ENCODE results near the gene SLC25A17. TPM values are rescaled to one million over a fixed set of nuclear protein-coding genes. Genes with fewer than 3 reads are reported as not detected.

Gene SLC25A17
- total and polyA plus RNA-seq, 10 donors, result 11.4 to 16.1 (median 13.8) TPM

DNA sequence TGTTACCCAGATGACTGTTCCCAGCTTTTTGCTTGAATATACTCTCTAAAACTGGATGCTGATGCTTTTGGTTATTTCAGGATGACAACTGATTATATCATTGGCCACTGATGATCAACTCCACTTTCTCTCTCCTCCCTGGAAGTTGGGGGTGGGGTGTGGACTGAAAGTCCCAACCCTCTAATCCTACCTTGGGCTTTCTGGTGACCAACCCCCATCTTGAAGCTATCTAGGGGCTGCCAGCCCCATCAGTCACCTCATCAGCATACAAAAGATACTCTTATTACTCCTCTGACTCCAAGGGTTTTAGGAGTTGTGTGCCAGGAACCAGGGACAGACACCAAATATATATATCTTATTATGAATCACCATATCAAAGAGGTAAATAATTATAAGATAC lies 69.3 kb downstream of the SLC25A17 start:
- no peak overlapping the region for H3K4me3 ChIP-seq
- DNase-seq, result no peak

DNA sequence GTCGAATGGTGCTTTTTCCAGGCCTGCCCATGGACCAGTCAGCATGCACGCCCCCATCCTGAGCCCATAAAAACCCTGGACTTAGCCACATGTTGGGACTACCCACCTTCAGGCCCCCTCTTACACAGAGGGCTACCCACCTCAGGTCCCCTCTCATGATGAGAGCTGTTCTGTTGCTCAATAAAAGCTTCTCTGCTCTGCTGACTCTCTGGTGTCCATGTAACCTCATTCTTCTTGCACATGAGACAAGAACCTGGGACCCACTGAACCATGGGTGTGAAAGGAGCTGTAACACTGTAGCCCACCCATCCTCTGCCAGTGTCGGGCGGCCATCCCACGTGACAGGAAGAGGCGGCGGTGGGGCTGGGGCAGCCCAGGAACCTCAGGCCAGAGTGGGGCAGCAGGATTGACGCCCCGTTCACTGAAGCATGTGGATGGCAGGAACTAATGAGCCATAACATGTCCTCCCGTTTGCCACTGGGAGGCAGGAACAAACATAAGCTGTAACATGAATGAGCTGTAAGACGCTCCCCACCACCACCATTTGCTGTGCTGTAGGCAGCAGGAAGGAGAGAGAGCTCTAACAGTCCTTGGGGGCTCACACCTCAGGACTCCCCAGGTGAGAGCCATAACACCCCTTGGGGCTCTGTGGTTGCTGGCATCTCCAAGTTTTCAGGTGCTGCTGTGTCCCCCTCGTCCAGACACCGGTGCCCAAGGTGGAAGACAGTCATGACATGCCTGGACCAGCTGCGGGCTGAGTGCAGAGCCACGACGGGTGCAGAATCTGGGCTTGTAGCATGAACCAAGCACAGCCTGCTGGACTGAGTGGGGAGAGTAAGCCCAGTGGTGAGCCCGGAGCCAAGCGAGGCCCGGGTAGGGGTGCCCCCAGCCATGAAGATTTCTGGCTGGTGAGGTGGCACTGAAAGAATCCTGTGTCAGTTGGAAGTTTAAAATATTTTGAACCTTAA lies 70.5 kb downstream of the SLC25A17 start:
- 86 to 94% (median 90%) methylated on average over 14 to 19 of the region's 19 CpGs for WGBS, 5 donors
- H3K27me3 ChIP-seq (replicated peaks in 1 of 7), result no peaks in the 10 kb centered on the region
- TF ChIP-seq POLR2A (IDR thresholded peaks at IDR 0.05) (no peak), POLR2AphosphoS5 (IDR thresholded peaks at IDR 0.05) (no peak)
- TF ChIP-seq, protein P1, sequence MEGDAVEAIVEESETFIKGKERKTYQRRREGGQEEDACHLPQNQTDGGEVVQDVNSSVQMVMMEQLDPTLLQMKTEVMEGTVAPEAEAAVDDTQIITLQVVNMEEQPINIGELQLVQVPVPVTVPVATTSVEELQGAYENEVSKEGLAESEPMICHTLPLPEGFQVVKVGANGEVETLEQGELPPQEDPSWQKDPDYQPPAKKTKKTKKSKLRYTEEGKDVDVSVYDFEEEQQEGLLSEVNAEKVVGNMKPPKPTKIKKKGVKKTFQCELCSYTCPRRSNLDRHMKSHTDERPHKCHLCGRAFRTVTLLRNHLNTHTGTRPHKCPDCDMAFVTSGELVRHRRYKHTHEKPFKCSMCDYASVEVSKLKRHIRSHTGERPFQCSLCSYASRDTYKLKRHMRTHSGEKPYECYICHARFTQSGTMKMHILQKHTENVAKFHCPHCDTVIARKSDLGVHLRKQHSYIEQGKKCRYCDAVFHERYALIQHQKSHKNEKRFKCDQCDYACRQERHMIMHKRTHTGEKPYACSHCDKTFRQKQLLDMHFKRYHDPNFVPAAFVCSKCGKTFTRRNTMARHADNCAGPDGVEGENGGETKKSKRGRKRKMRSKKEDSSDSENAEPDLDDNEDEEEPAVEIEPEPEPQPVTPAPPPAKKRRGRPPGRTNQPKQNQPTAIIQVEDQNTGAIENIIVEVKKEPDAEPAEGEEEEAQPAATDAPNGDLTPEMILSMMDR (IDR thresholded peaks at IDR 0.05 in 8 of 11, conservative IDR thresholded peaks at IDR 0.05 in 3 of 11), result no peak
- no peak overlapping the region for H3K27ac ChIP-seq
- peaks cover 0 to 16% (median 10%) of the 10 kb centered on the region in 8 donors for H3K9me3 ChIP-seq
- intact Hi-C loops (cut with DNase I; ENCODE audit: low total_unique reads), result no loop called here
- no peak for DNase-seq
- no peaks in the 10 kb centered on the region for H3K4me1 ChIP-seq
- no peak overlapping the region for H3K4me3 ChIP-seq
- H3K36me3 ChIP-seq, result no peaks in the 10 kb centered on the region

More for the DNA sequence above, 69.3 kb downstream of the SLC25A17 start:
- TF ChIP-seq, protein P1 (IDR thresholded peaks at IDR 0.05 in 8 of 11, conservative IDR thresholded peaks at IDR 0.05 in 3 of 11), result no peak
- TF ChIP-seq POLR2AphosphoS5 (IDR thresholded peaks at IDR 0.05) (no peak), POLR2A (IDR thresholded peaks at IDR 0.05) (no peak)
- Histone ChIP-seq H3K36me3 (no peaks in the 10 kb centered on the region), H3K4me1 (no peaks in the 10 kb centered on the region), H3K27ac (no peak overlapping the region), H3K9me3 (peaks cover 0 to 16% (median 10%) of the 10 kb centered on the region in 8 donors), H3K27me3 (replicated peaks in 1 of 7) (no peaks in the 10 kb centered on the region)
- intact Hi-C loops (cut with DNase I; ENCODE audit: low total_unique reads), result loop anchor here (10.0 kb wide), 1 partner anchor 65 kb away; no protein-coding TSS in a partner anchor

DNA sequence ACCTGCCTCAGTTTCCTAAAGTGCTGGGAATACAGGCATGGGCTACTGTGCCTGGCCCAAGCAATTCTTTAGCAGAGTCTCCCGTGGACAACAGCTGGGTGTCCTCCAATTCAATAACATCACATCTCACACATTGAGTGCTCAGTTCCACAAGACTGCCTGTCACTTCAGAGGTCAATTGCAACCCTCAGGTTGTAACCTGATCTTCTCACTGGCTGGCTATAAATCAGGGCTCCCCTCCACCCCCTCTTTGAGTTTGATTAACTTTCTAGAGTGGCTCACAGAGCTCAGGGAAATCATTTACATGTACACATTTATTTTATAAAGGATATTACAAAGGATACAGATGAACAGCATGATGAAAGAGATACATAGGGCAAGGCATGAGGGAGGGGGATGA lies 71.8 kb downstream of the SLC25A17 start:
- H3K4me1 ChIP-seq, result no peaks in the 10 kb centered on the region
- no peaks in the 10 kb centered on the region for H3K27me3 ChIP-seq (replicated peaks in 1 of 7)
- peaks cover 0 to 16% (median 10%) of the 10 kb centered on the region in 8 donors for H3K9me3 ChIP-seq
- TF ChIP-seq POLR2A (IDR thresholded peaks at IDR 0.05) (no peak), POLR2AphosphoS5 (IDR thresholded peaks at IDR 0.05) (no peak)
- TF ChIP-seq, protein P1 (IDR thresholded peaks at IDR 0.05 in 8 of 11, conservative IDR thresholded peaks at IDR 0.05 in 3 of 11), result no peak
- WGBS, 5 donors, result 67 to 80% (median 74%) methylated on average over 1 of the region's 1 CpG
- no peak overlapping the region for H3K27ac ChIP-seq
- H3K4me3 ChIP-seq, result no peak overlapping the region
- no peaks in the 10 kb centered on the region for H3K36me3 ChIP-seq
- intact Hi-C loops (cut with DNase I; ENCODE audit: low total_unique reads), result no loop called here
- DNase-seq, result no peak
